Suppressor macrophage treated with lipopolysaccharide for 4 hours (primary cell): Measurements from ENCODE around the gene CELA2B.
A peak's percentile ranks its signal among the peaks of the same experiment; 100 is the strongest.

ENCODE experiments used
- DNase-seq: peaks from one replicate; pipeline ENCODE4 v3.0.0-alpha.2; 2020

CELA2B gene

GRCh38 chr1:15526490-15527339, 50.8 kb downstream of the CELA2B start, which contains the start of gene DNAJC16:
DNAJC16 (plus strand) TSS chr1:15526848; CDS start chr1:15529106, 2,258 bp downstream.
- DNase-seq: peak; percentile 100

DNA sequence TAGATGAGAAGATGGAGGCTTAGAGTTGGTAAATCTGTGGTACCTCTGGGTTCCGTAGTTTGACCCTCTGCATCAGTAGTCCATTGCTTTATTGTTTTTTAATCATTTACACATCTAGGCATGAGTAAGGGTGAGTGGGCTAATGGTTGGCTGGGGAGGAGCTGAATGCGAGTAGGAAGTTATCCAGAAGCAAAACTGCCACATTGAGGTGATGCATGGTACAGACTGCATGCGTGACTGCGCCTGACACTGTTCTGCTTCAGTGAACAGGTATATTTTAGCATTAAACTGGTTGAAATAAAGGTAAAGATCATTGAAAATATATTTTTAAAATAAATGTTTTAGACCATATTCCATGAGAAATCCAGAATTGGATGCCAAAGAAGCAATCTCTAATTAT, 55.1 kb downstream of the CELA2B start:
- no peak for DNase-seq

DNA sequence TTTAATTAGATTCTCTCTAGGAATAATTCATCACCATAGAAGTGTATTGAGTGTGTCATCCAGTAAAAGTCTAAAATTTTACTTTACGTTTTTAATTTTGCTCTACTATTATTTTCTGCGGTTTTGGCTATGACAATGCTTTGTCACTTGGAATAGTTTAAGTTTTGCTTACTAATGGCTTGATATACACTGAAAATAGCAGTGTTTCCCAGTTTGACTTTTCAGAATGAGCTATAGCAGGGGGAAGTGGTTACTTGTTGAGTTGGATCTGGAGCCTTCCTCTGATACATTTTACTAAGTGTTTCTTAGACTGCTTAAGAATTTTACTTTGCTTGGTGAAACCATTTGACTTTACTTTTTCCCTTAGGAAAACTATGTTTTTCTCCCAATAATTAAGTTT, 55.8 kb downstream of the CELA2B start:
- peak; percentile 51 for DNase-seq

GRCh38 chr1:15538771-15539170, 62.9 kb downstream of the CELA2B start:
- no peak for DNase-seq

GRCh38 chr1:15540186-15540585, 64.3 kb downstream of the CELA2B start:
- no peak for DNase-seq
